Neural progenitor cell (in vitro differentiated cells): ENCODE measurements around the gene CD63.

Experiments
- CTCF ChIP-seq: fragments of 200-600 bp; sonication (generic); IDR thresholded peaks from 2 replicates; pipeline ENCODE4 v1.5.1; 2017; ENCODE audit warnings: antibody characterized with exemption, mild to moderate bottlenecking
- EZH2 ChIP-seq: fragments of 200-600 bp; sonication (generic); IDR thresholded peaks from 2 replicates; pipeline ENCODE4 v1.6.1; 2017; ENCODE audit warnings: antibody characterized with exemption, mild to moderate bottlenecking, moderate library complexity
- EZH2phosphoT487 ChIP-seq: fragments of 200-600 bp; sonication (generic); IDR thresholded peaks from 2 replicates; pipeline ENCODE4 v1.6.1; 2017; ENCODE audit warnings: antibody characterized with exemption

- TF ChIP-seq EZH2phosphoT487 = no peak
- TF ChIP-seq CTCF = no peak
- TF ChIP-seq EZH2 = no peak
These were observed 3.5 kb upstream of the CD63 start for GRCh38 chr12:55732288-55732687.
